Lung (tissue), 16 donors: ENCODE measurements around the gene CTRB2. TPM values are rescaled to one million over a fixed set of nuclear protein-coding genes. Genes with fewer than 3 reads are reported as not detected.
A peak's percentile ranks its signal among the peaks of the same experiment; 100 is the strongest.

Source experiments
- ATAC-seq: fragments of 200-7000 bp; cut with Tn5 transposase; one replicate; pipeline ENCODE4 v1.9.1; 2020; ENCODE audit warnings: moderate number of reproducible peaks; ENCODE audit not compliant: insufficient read depth, low FRiP score
- DNase-seq, 3 donors: peaks; one replicate each; pipeline ENCODE4 v3.0.0-alpha.2; 2013 to 2017
- H3K27ac ChIP-seq, 2 donors: one replicate each; pipeline ENCODE4 v1.5.1; 2013; ENCODE audit warnings: mild to moderate bottlenecking in 2 of 2, moderate library complexity in 2 of 2, control low read depth in 1 of 2, inconsistent platforms in 1 of 2, low read depth in 1 of 2, low read length in 1 of 2
- H3K27me3 ChIP-seq, 3 donors: one replicate each; pipeline ENCODE4 v1.5.1; 2013; ENCODE audit warnings: low read length in 2 of 3; ENCODE audit not compliant: control insufficient read depth in 3 of 3, insufficient read depth in 3 of 3
- H3K36me3 ChIP-seq, 4 donors: one replicate each; pipeline ENCODE4 v1.5.1; 2013; ENCODE audit warnings: low read length in 4 of 4, mild to moderate bottlenecking in 1 of 4, moderate library complexity in 1 of 4; ENCODE audit not compliant: control insufficient read depth in 4 of 4, insufficient read depth in 4 of 4
- H3K4me1 ChIP-seq, 5 donors: one replicate each; pipeline ENCODE4 v1.5.1; 2013; ENCODE audit warnings: low read length in 5 of 5, mild to moderate bottlenecking in 2 of 5, moderate library complexity in 1 of 5; ENCODE audit not compliant: control insufficient read depth in 5 of 5, insufficient read depth in 5 of 5
- H3K4me3 ChIP-seq: one replicate; pipeline ENCODE4 v1.5.1; 2013; ENCODE audit warnings: mild to moderate bottlenecking, control low read depth, moderate library complexity
- H3K9ac ChIP-seq, 2 donors: one replicate each; pipeline ENCODE4 v1.5.1; 2013; ENCODE audit warnings: low read length in 2 of 2, control low read depth in 1 of 2; ENCODE audit not compliant: insufficient read depth in 1 of 2
- H3K9me3 ChIP-seq, 4 donors: one replicate each; pipeline ENCODE4 v1.5.1; 2013; ENCODE audit warnings: low read length in 3 of 4, mild to moderate bottlenecking in 1 of 4, moderate library complexity in 1 of 4; ENCODE audit not compliant: control insufficient read depth in 4 of 4, insufficient read depth in 3 of 4
- CTCF ChIP-seq: IDR thresholded peaks from 2 replicates; pipeline ENCODE4 v1.5.1; 2012; ENCODE audit warnings: mild to moderate bottlenecking; ENCODE audit errors: control extremely low read depth, extremely low read depth
- WGBS, 2 donors: extraction: QIAGEN DNeasy Blood & Tissue Kit; methylation state at CpG; one replicate each; pipeline ENCODE4 v1.1.7; 2013; 5-methylcytosine and 5-hydroxymethylcytosine counted together
- long read RNA-seq, 5 donors: transcript quantifications; one replicate each; lab custom pipeline, GENCODE V29; 2026
- polyA plus RNA-seq, 2 donors: library from polyadenylated mRNA; stranded (reverse); fragments of 200-250 nt; gene quantifications; one replicate each; pipeline ENCODE4 v1.2.1, GENCODE V29; 2013
- total RNA-seq, 2 donors: library from RNA; depleted of rRNA in 1 of 2; stranded (reverse); fragments of >200 nt in 1 of 2; gene quantifications; one replicate each; pipeline ENCODE4 v1.2.1, GENCODE V29; 2014 to 2021
- donor health status: control.
- donor health status: control.
- donor health status: Bipolar disorder and iron deficiency.
- donor health status: healthy.
- donor health status: DM: yes; HTN: yes; CAD: no.

CTRB2 gene
- 10 to 100 TPM in 1 of 2 donors, not detected in 1; 14.6 TPM for total RNA-seq
- polyA plus RNA-seq, result 1 to 10 TPM in 1 of 2 donors, under 1 TPM in 1; 0.65 to 1.3 TPM
- long read RNA-seq, donor 1, result 0 reads
- long read RNA-seq, donor 2, result 0 reads
- long read RNA-seq, donor 3, result 0 reads
- long read RNA-seq, donor 4, result 0 reads
- long read RNA-seq, donor 5, result 0 reads

GRCh38 chr16:75206749-75207451, at the start of gene CTRB2:
Gene CTRB2 (minus strand): TSS chr16:75207161. CDS start chr16:75207141, 20 bp downstream.
- no peak within 1 kb of the TSS for H3K27ac ChIP-seq
- no peaks in the 10 kb centered on the region for H3K36me3 ChIP-seq
- TF ChIP-seq CTCF, result no peak
- no peak for DNase-seq
- no peaks in the 10 kb centered on the region for H3K9me3 ChIP-seq
- WGBS, 2 donors, result 89 to 91% methylated on average over 24 of the region's 24 CpGs
- ATAC-seq, result no peak
- H3K4me3 ChIP-seq, result no peak within 1 kb of the TSS
- no peak within 1 kb of the TSS for H3K9ac ChIP-seq
- no peaks in the 10 kb centered on the region for H3K27me3 ChIP-seq
- no peaks in the 10 kb centered on the region for H3K4me1 ChIP-seq

GRCh38 chr16:75256059-75256571, 49.2 kb upstream of the CTRB2 start:
- Histone ChIP-seq H3K36me3 (no peaks in the 10 kb centered on the region), H3K4me1 (peaks cover 29 to 74% (median 59%) of the 10 kb centered on the region in 5 donors), H3K27ac (peak overlapping the region in 1 of 2 donors; percentile 93), H3K9me3 (no peaks in the 10 kb centered on the region), H3K9ac (no peak overlapping the region), H3K27me3 (no peaks in the 10 kb centered on the region), H3K4me3 (no peak overlapping the region)
- 53 to 77% methylated on average over 12 of the region's 12 CpGs for WGBS, 2 donors
- TF ChIP-seq CTCF, result no peak
- ATAC-seq (no peak), DNase-seq (peak in 2 of 3 donors; percentile 50 to 55)

- H3K27ac ChIP-seq, result peak overlapping the region in 1 of 2 donors; percentile 77
- H3K9me3 ChIP-seq, result no peaks in the 10 kb centered on the region
- no peak overlapping the region for H3K4me3 ChIP-seq
- H3K27me3 ChIP-seq, result no peaks in the 10 kb centered on the region
- no peak for TF ChIP-seq CTCF
- peaks cover 32 to 82% (median 68%) of the 10 kb centered on the region in 5 donors for H3K4me1 ChIP-seq
- peak in 2 of 3 donors; percentile 38 to 46 for DNase-seq
- H3K36me3 ChIP-seq, result no peaks in the 10 kb centered on the region
- no peak for ATAC-seq
- no peak overlapping the region for H3K9ac ChIP-seq
- whole genome bisulfite sequencing, 2 donors, result 35 to 61% methylated on average over 5 of the region's 5 CpGs
These were observed 47.4 kb upstream of the CTRB2 start for GRCh38 chr16:75254359-75254837.
